SK-MEL-5 (cell line): ENCODE measurements around the gene FN3KRP. TPM values are rescaled to one million over a fixed set of nuclear protein-coding genes. Genes with fewer than 3 reads are reported as not detected.
A peak's percentile ranks its signal among the peaks of the same experiment; 100 is the strongest.
"Not testable (repeated sequence)": the region's sequence is repeated elsewhere in the genome, so short reads cannot be mapped to it uniquely, and the experiment has no call there.

Source experiments
- DNase-seq: peaks from one replicate; pipeline ENCODE4 v3.0.0-alpha.2; 2016; ENCODE audit warnings: low read depth, low spot score
- in situ Hi-C: cut with HindIII; loops from 2 replicates; pipeline ENCODE4 v1.10.0; 2016; ENCODE audit warnings: low sequenced_read_pairs, high pct_unique_total_duplicates, low pct_unique_long_range_greater_than_20kb
- small RNA-seq, 2 experiments: library from RNA; depleted of rRNA; stranded (forward); fragments of <200 nt; gene quantifications; one replicate each; pipeline ENCODE3, GENCODE V24; 2014
- total RNA-seq: library from RNA; depleted of rRNA; stranded (reverse); fragments of >200 nt; shearing (Covaris generic); gene quantifications from 2 replicates; pipeline ENCODE4 v1.2.3, GENCODE V29; 2014; rRNA removed

FN3KRP gene
- total RNA-seq, 1 experiment from 2014 or later: 19.8 TPM

GRCh38 chr17:82752371-82753200 is 36.1 kb downstream of the FN3KRP start:
- in situ Hi-C loops: no loop called here
- no peak for DNase-seq

GRCh38 chr17:82753201-82753464 is 36.6 kb downstream of the FN3KRP start:
- in situ Hi-C loops: no loop called here

GRCh38 chr17:82754297-82755208 is 38.0 kb downstream of the FN3KRP start:
- in situ Hi-C loops: no loop called here

More at GRCh38 chr17:82753201-82753464, 36.6 kb downstream of the FN3KRP start:
- no peak for DNase-seq

GRCh38 chr17:82756166-82756565 is 39.7 kb downstream of the FN3KRP start:
- no peak for DNase-seq
- in situ Hi-C loops: no loop called here

More at GRCh38 chr17:82754297-82755208, 38.0 kb downstream of the FN3KRP start:
- DNase-seq: peak; percentile 17

GRCh38 chr17:82765371-82765770 is 48.9 kb downstream of the FN3KRP start:
- in situ Hi-C loops: no loop called here
- no peak for DNase-seq

- peak; percentile 66 for DNase-seq
- in situ Hi-C loops: no loop called here
These were observed 50.7 kb downstream of the FN3KRP start for GRCh38 chr17:82767041-82767754.

GRCh38 chr17:82769041-82769440 is 52.5 kb downstream of the FN3KRP start:
- in situ Hi-C loops: no loop called here
- no peak for DNase-seq

GRCh38 chr17:82772026-82772425 is 55.5 kb downstream of the FN3KRP start:
- in situ Hi-C loops: no loop called here
- no peak for DNase-seq

GRCh38 chr17:82774456-82774855 is 58.0 kb downstream of the FN3KRP start:
- DNase-seq, in situ Hi-C loops: not testable (repeated sequence)

GRCh38 chr17:82775001-82775823 is 58.7 kb downstream of the FN3KRP start:
- peak; percentile 49 for DNase-seq
- in situ Hi-C loops: no loop called here

GRCh38 chr17:82776454-82776853 is 59.9 kb downstream of the FN3KRP start:
- no peak for DNase-seq
- in situ Hi-C loops: no loop called here

Small RNA genes lying within 50 kb of the gene (small RNA-seq; reads per million reads assigned to genes)
- gene MIR4525: 0 reads per million in 2 experiments

Other genes starting within 250 kb of the FN3KRP start
- 33.0 and 33.6 TPM in 2 replicates for gene FOXK2, start 197.0 kb upstream of the FN3KRP start, total RNA-seq
- 75.5 and 78.4 TPM in 2 replicates for gene WDR45B, start 68.3 kb upstream of the FN3KRP start, total RNA-seq
- 3.5 and 4.8 TPM in 2 replicates for gene RAB40B, start 18.0 kb upstream of the FN3KRP start, total RNA-seq
- gene FN3K, start 18.9 kb downstream of the FN3KRP start, total RNA-seq: 1.1 and 1.7 TPM in 2 replicates
- gene TBCD, start 35.4 kb downstream of the FN3KRP start, total RNA-seq: 13.6 and 23.5 TPM in 2 replicates
- not detected in 2 replicates for gene ZNF750, start 123.3 kb downstream of the FN3KRP start, total RNA-seq